ENCODE data around the gene MAP4K2. TPM values are rescaled to one million over a fixed set of nuclear protein-coding genes. Genes with fewer than 3 reads are reported as not detected.

Gene MAP4K2
- total and polyA plus RNA-seq, 9 of the 15 experiments (the other 6 are each of a cell fraction or from before 2014, with no cell fraction given), result 0.13 to 14.5 (median 7.3) TPM

GRCh38 chr11:64759722-64760719, 43.0 kb downstream of the MAP4K2 start, which contains the start of gene PYGM (continued):
- TF ChIP-seq ZNF518B (CRISPR knock-in tag; IDR thresholded peaks at IDR 0.05), result no peak
- TF ChIP-seq SNIP1 (IDR thresholded peaks at IDR 0.05; ENCODE audit: low read depth), result no peak
- TF ChIP-seq TARDBP (IDR thresholded peaks at IDR 0.05), result no peak
- TF ChIP-seq, protein P1, sequence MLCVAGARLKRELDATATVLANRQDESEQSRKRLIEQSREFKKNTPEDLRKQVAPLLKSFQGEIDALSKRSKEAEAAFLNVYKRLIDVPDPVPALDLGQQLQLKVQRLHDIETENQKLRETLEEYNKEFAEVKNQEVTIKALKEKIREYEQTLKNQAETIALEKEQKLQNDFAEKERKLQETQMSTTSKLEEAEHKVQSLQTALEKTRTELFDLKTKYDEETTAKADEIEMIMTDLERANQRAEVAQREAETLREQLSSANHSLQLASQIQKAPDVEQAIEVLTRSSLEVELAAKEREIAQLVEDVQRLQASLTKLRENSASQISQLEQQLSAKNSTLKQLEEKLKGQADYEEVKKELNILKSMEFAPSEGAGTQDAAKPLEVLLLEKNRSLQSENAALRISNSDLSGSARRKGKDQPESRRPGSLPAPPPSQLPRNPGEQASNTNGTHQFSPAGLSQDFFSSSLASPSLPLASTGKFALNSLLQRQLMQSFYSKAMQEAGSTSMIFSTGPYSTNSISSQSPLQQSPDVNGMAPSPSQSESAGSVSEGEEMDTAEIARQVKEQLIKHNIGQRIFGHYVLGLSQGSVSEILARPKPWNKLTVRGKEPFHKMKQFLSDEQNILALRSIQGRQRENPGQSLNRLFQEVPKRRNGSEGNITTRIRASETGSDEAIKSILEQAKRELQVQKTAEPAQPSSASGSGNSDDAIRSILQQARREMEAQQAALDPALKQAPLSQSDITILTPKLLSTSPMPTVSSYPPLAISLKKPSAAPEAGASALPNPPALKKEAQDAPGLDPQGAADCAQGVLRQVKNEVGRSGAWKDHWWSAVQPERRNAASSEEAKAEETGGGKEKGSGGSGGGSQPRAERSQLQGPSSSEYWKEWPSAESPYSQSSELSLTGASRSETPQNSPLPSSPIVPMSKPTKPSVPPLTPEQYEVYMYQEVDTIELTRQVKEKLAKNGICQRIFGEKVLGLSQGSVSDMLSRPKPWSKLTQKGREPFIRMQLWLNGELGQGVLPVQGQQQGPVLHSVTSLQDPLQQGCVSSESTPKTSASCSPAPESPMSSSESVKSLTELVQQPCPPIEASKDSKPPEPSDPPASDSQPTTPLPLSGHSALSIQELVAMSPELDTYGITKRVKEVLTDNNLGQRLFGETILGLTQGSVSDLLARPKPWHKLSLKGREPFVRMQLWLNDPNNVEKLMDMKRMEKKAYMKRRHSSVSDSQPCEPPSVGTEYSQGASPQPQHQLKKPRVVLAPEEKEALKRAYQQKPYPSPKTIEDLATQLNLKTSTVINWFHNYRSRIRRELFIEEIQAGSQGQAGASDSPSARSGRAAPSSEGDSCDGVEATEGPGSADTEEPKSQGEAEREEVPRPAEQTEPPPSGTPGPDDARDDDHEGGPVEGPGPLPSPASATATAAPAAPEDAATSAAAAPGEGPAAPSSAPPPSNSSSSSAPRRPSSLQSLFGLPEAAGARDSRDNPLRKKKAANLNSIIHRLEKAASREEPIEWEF (CRISPR knock-in tag; IDR thresholded peaks at IDR 0.05), result no peak
- TF ChIP-seq MBD2 (IDR thresholded peaks at IDR 0.05; ENCODE audit: borderline replicate concordance, low read depth), result no peak
- TF ChIP-seq HDGF (IDR thresholded peaks at IDR 0.05), result no peak
- no peak for TF ChIP-seq EP400 (IDR thresholded peaks at IDR 0.05)
- TF ChIP-seq HMGN3 (IDR thresholded peaks at IDR 0.05; ENCODE audit: borderline replicate concordance, extremely low read depth, insufficient read length, low read depth, low read length), result peak; percentile 9
- no peak for TF ChIP-seq HIVEP1 (CRISPR knock-in tag; IDR thresholded peaks at IDR 0.05)
- TF ChIP-seq, protein P2, sequence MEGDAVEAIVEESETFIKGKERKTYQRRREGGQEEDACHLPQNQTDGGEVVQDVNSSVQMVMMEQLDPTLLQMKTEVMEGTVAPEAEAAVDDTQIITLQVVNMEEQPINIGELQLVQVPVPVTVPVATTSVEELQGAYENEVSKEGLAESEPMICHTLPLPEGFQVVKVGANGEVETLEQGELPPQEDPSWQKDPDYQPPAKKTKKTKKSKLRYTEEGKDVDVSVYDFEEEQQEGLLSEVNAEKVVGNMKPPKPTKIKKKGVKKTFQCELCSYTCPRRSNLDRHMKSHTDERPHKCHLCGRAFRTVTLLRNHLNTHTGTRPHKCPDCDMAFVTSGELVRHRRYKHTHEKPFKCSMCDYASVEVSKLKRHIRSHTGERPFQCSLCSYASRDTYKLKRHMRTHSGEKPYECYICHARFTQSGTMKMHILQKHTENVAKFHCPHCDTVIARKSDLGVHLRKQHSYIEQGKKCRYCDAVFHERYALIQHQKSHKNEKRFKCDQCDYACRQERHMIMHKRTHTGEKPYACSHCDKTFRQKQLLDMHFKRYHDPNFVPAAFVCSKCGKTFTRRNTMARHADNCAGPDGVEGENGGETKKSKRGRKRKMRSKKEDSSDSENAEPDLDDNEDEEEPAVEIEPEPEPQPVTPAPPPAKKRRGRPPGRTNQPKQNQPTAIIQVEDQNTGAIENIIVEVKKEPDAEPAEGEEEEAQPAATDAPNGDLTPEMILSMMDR (IDR thresholded peaks at IDR 0.05 in 2 of 3, conservative IDR thresholded peaks at IDR 0.05 in 1 of 3; ENCODE audit: insufficient read depth in 2 of 3, low read depth in 1 of 3, low read length in 3 of 3), result no peak
- TF ChIP-seq FOXK1 (CRISPR knock-in tag; IDR thresholded peaks at IDR 0.05; ENCODE audit: borderline replicate concordance), result no peak
- TF ChIP-seq MYNN (IDR thresholded peaks at IDR 0.05), result 0 out of 2 replicates have a peak, but pooled peaks have one; percentile 39
- no peak for TF ChIP-seq MYNN (CRISPR knock-in tag; IDR thresholded peaks at IDR 0.05)
- no peak for TF ChIP-seq SMAD4 (CRISPR knock-in tag; conservative IDR thresholded peaks at IDR 0.05)
- peak; percentile 63 for TF ChIP-seq ZNF143 (CRISPR knock-in tag; IDR thresholded peaks at IDR 0.05)
- no peak for TF ChIP-seq NCOA6 (IDR thresholded peaks at IDR 0.05)
- no peak for TF ChIP-seq PYGO2 (tag; IDR thresholded peaks at IDR 0.05)
- 0 out of 2 replicates have a peak, but pooled peaks have one; percentile 8 for TF ChIP-seq SPI1 (IDR thresholded peaks at IDR 0.05; ENCODE audit: borderline replicate concordance, low read depth, low read length)

Measured in K562 (cell line).